Testis (tissue), 3 donors: ENCODE data around the gene ATP6V0D1. TPM values are rescaled to one million over a fixed set of nuclear protein-coding genes. Genes with fewer than 3 reads are reported as not detected.

Experiments
- DNase-seq: peaks from one replicate; pipeline ENCODE4 v3.0.0-alpha.2; 2019
- H3K27ac ChIP-seq, 2 donors: fragments of 200-600 bp; sonication (generic); one replicate each; pipeline ENCODE4 v1.5.1; 2019
- H3K27me3 ChIP-seq: fragments of 200-600 bp; sonication (generic); one replicate; pipeline ENCODE4 v1.5.1; 2019
- H3K36me3 ChIP-seq: fragments of 200-600 bp; sonication (generic); one replicate; pipeline ENCODE4 v1.5.1; 2017; ENCODE audit warnings: low read depth; ENCODE audit errors: missing control alignments
- H3K4me1 ChIP-seq: fragments of 200-600 bp; sonication (generic); one replicate; pipeline ENCODE4 v1.5.1; 2019
- H3K4me3 ChIP-seq, 2 donors: fragments of 200-600 bp; sonication (generic); one replicate each; pipeline ENCODE4 v1.5.1; 2017 to 2019
- H3K9me3 ChIP-seq: fragments of 200-600 bp; sonication (generic); one replicate; pipeline ENCODE4 v1.5.1; 2017
- CTCF ChIP-seq, 3 experiments: fragments of 450-650 bp in 2 of 3; fragments of 200-600 bp in 1 of 3; sonication (generic) in 1 of 3; IDR thresholded peaks; one replicate each; pipeline ENCODE4 v1.5.1; 2016 to 2019; ENCODE audit warnings: antibody characterized with exemption in 3 of 3, mild to moderate bottlenecking in 2 of 3, moderate library complexity in 1 of 3
- POLR2A ChIP-seq: fragments of 450-650 bp; IDR thresholded peaks from one replicate; pipeline ENCODE4 v1.6.1; 2017; ENCODE audit warnings: antibody characterized with exemption, mild to moderate bottlenecking, moderate library complexity
- WGBS, 2 donors: methylation state at CpG; one replicate each; pipeline ENCODE4 v1.1.5; 2018; 5-methylcytosine and 5-hydroxymethylcytosine counted together
- intact Hi-C: fragments of 100-400 bp; cut with DNase I; formaldehyde crosslinking; loops from one replicate; pipeline ENCODE4 v1.15.1; 2023; ENCODE audit warnings: low total_unique reads
- polyA plus RNA-seq: library from polyadenylated mRNA; stranded (reverse); fragments of 350-450 nt; fragmentation: Illumina TruSeq; extraction: RNeasy Lipid Tissue Mini Kit (QIAGEN cat#74804); gene quantifications from one replicate; pipeline ENCODE4 v1.2.3, GENCODE V29; 2014; ENCODE audit warnings: low read depth, low replicate concordance; ENCODE audit not compliant: insufficient read depth
- total RNA-seq, 2 donors: library from RNA; depleted of rRNA; stranded (reverse); fragments of >200 nt; gene quantifications; one replicate each; pipeline ENCODE4 v1.2.3, GENCODE V29; 2016

The ATP6V0D1 gene
- total and polyA plus RNA-seq, 3 donors from 2014 or later = 95.0 to 165 (median 135) TPM

DNA sequence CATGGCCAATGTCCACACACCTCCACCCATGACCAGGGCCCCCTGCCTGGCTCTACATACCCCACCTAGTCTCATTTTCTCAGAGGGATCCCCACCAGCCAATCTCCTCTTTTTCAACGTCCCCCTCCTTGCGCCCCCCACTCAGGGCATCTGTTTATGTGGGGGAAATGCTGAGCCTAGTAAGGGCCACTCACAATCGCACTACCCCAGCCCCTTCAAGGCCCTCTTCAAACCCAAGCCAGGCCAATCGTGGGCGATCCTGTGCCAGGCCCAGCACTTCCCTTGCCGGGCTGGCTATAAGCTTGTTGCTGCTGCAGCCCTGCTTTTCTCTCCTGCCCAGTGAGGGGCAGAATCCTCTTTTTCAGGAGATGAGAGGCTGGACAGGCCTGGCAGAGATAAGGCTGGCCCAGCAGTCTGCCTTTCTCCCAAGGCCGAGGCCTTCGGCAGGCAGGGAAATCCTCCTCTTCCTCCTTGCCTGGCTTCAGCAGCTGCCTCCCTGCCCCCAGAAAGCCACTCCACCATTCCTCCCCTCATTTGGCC, 33.9 kb downstream of the ATP6V0D1 start:
- no peak for TF ChIP-seq POLR2A
- TF ChIP-seq CTCF (IDR thresholded peaks at IDR 0.05) = no peak
- intact Hi-C loops = no loop called here
- WGBS, 2 donors = 49 to 68% methylated on average over 3 to 8 of the region's 8 CpGs
- Histone ChIP-seq H3K9me3 (no peaks in the 10 kb centered on the region), H3K4me1 (peaks cover 79% of the 10 kb centered on the region), H3K27me3 (no peaks in the 10 kb centered on the region), H3K36me3 (no peaks in the 10 kb centered on the region), H3K27ac (peak overlapping the region in 1 of 2 donors; percentile 35), H3K4me3 (no peak overlapping the region)
- DNase-seq = no peak

DNA sequence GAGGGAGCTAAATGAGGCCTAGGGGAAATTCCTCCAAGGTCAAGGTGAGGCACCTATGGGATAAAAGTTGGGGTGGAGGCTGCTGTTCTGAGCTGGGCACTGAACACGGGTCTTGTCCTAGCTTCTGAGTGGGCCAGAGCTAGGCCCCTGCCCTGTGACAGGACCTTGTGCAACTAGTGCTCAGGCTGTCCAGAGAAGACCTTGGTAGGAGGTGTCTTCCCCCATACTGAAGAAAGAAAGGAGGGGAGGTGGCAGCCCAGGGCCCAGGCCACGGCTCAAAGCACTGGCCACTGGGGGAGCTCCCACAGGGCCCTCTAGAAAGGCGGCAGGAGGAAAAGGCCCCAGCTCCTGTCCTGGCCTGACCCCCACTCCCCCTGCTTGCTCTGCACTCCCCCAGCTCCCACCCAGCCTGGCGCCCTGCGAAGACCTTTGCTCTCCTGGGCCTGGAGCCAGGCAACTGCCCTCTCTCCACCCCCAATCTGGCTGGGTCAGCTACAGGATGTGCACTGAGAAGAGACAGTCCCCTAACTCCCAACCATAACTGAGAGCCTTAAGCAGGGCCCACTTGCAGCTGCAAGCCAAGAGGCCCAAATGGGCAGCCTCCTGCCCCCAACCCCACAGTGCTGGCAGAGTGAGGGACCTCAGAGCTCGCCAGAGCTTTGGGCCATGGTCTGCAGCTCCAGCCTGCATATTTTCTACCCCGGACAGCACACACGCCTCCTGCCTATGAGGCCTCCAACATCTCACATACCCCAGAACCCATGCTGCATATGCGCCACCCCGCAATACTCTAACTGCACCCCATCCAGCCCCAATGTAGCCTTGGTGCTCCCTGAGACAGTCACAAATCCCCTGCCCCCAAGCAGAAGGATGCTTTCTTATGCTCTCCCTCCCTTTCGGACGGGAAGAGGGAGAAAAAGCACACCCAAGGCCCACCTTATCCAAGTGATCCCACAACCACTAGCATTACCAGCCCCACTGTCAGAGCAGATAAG, 34.7 kb downstream of the ATP6V0D1 start:
- intact Hi-C loops = no loop called here
- WGBS, 2 donors = 56 to 73% methylated on average over 12 of the region's 12 CpGs

DNA sequence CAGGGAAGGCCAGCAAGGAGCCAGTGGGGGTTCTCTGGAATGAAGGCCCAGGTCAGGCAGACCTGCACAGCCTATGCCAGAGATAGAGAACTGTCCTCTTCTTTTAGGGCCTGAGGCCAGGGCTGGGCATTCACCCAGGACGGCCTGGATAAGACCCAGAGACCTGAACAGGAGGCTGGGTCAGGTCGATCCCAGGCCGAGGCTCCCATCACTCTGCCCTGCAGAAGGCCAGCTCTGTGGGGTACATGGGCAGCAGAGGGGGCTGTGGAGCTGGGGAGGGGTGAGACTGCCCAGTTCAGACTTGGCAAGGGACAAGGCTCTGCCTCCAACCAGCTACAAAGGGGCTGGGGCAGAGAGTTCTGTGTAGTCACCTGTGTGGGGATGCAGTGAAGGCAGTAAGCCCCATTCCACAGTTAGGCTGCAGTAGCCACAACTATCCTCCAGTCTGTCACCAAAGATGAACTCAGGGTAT, 35.5 kb downstream of the ATP6V0D1 start:
- 42 to 50% methylated on average over 1 to 3 of the region's 3 CpGs for WGBS, 2 donors
- TF ChIP-seq POLR2A = no peak
- no peak for TF ChIP-seq CTCF (IDR thresholded peaks at IDR 0.05)
- no peak overlapping the region for H3K4me3 ChIP-seq
- H3K4me1 ChIP-seq = peaks cover 64% of the 10 kb centered on the region
- no peak overlapping the region for H3K27ac ChIP-seq
- no peak for DNase-seq
- intact Hi-C loops = no loop called here
- H3K9me3 ChIP-seq = no peaks in the 10 kb centered on the region
- no peaks in the 10 kb centered on the region for H3K36me3 ChIP-seq
- no peaks in the 10 kb centered on the region for H3K27me3 ChIP-seq

More for the DNA sequence above, 34.7 kb downstream of the ATP6V0D1 start:
- Histone ChIP-seq H3K27me3 (no peaks in the 10 kb centered on the region), H3K27ac (peak overlapping the region in 1 of 2 donors; percentile 35), H3K4me1 (peaks cover 71% of the 10 kb centered on the region), H3K4me3 (no peak overlapping the region), H3K36me3 (no peaks in the 10 kb centered on the region), H3K9me3 (no peaks in the 10 kb centered on the region)
- TF ChIP-seq POLR2A = no peak
- no peak for TF ChIP-seq CTCF (IDR thresholded peaks at IDR 0.05)
- peak; percentile 51 for DNase-seq

- H3K36me3 ChIP-seq = no peaks in the 10 kb centered on the region
- no peak overlapping the region for H3K27ac ChIP-seq
- DNase-seq = no peak
- TF ChIP-seq POLR2A (no peak), CTCF (IDR thresholded peaks at IDR 0.05) (no peak)
- WGBS, 2 donors = 66 to 79% methylated on average over 7 of the region's 7 CpGs
- H3K4me3 ChIP-seq = no peak overlapping the region
- no peaks in the 10 kb centered on the region for H3K27me3 ChIP-seq
- H3K9me3 ChIP-seq = no peaks in the 10 kb centered on the region
- intact Hi-C loops = no loop called here
- peaks cover 60% of the 10 kb centered on the region for H3K4me1 ChIP-seq
These were observed 35.9 kb downstream of the ATP6V0D1 start for GRCh38 chr16:67445126-67445426.
